ENCODE data around the gene HNRNPA2B1. TPM values are rescaled to one million over a fixed set of nuclear protein-coding genes. Genes with fewer than 3 reads are reported as not detected.

Gene HNRNPA2B1
- total and polyA plus RNA-seq, 2 of the 4 experiments (the other 2 are of a cell fraction) = 49.3 to 515 TPM

GRCh38 chr7:26153823-26154783 is 46.4 kb downstream of the HNRNPA2B1 start:
- H3K4me1 ChIP-seq (ENCODE audit: control insufficient read depth, insufficient read depth, low read length) = peaks cover 30% of the 10 kb centered on the region
- peak overlapping the region; percentile 62 for H3K4ac ChIP-seq (ENCODE audit: low read depth, low read length)
- no peak overlapping the region for H3K27ac ChIP-seq (ENCODE audit: insufficient read depth, low read length)
- WGBS, 2 experiments (ENCODE audit: extremely low coverage in 2 of 2, insufficient read length in 1 of 2) = 30% methylated on average over 2 of the region's 15 CpGs; no CpG with 5 or more reads in 1 of the 2 experiments
- H3K23ac ChIP-seq (ENCODE audit: low read depth, low read length) = peak overlapping the region; percentile 99
- no peaks in the 10 kb centered on the region for H4K20me1 ChIP-seq (ENCODE audit: insufficient read depth, low read length)
- no peak overlapping the region for H3K56ac ChIP-seq (ENCODE audit: extremely low read depth, insufficient read depth, low read length)
- peak overlapping the region; percentile 88 for H3K4me2 ChIP-seq (ENCODE audit: low read depth, low read length)
- H4K5ac ChIP-seq (ENCODE audit: low read depth, low read length) = peak overlapping the region; percentile 53
- H3K79me1 ChIP-seq (ENCODE audit: low read depth in 1 of 2, low read length in 2 of 2) = peaks cover 8 to 61% of the 10 kb centered on the region in 2 experiments
- no peaks in the 10 kb centered on the region for H3K36me3 ChIP-seq (ENCODE audit: control insufficient read depth, insufficient read depth, low read length)
- no peaks in the 10 kb centered on the region for H3K9me3 ChIP-seq (ENCODE audit: control insufficient read depth, insufficient read depth, low read length)
- no peaks in the 10 kb centered on the region for H3K27me3 ChIP-seq (ENCODE audit: control insufficient read depth, insufficient read depth, low read length)
- H3K18ac ChIP-seq (ENCODE audit: low read depth, low read length) = peak overlapping the region; percentile 35; the same call in 1 of the 2 replicates
- peak overlapping the region; percentile 97 for H2BK120ac ChIP-seq (ENCODE audit: low read depth, low read length)
- POLR2A ChIA-PET (ENCODE audit: unreplicated experiment) = no interaction called here
- H2AK9ac ChIP-seq (replicated peaks; ENCODE audit: low read depth, low read length, poor library complexity) = peak overlapping the region; percentile 84
- dilution Hi-C loops (cut with HindIII; ENCODE audit: low sequenced_read_pairs, unreplicated experiment) (no loop called here), intact Hi-C loops (cut with micrococcal nuclease) (no loop called here), in situ Hi-C loops (cut with MboI; ENCODE audit: low sequenced_read_pairs) (no loop called here)
- no peak for TF ChIP-seq RAD21 (IDR thresholded peaks at IDR 0.05; ENCODE audit: low read length)
- TF ChIP-seq MAZ (IDR thresholded peaks at IDR 0.05; ENCODE audit: borderline replicate concordance, low read depth, low read length) = peak; percentile 79
- TF ChIP-seq NFE2L2 (IDR thresholded peaks at IDR 0.05; ENCODE audit: low read depth, low read length) = no peak
- no peak for TF ChIP-seq RCOR1 (IDR thresholded peaks at IDR 0.05; ENCODE audit: insufficient replicate concordance, low read length)
- peak; percentile 19; the same call in 1 of the 2 replicates for TF ChIP-seq MAFK (IDR thresholded peaks at IDR 0.05; ENCODE audit: low read depth, low read length)
- no TSS peak for BruUV-seq (replicated peaks)
- peak overlapping the region; percentile 94; the same call in 1 of the 2 replicates for H3K4me3 ChIP-seq (ENCODE audit: insufficient read depth, low read depth, low read length)
- peak overlapping the region in 1 of 2 experiments; percentile 81; a peak in 3 of 4 replicates for H4K8ac ChIP-seq (ENCODE audit: low read depth in 2 of 2, low read length in 2 of 2)
- H3K9me1 ChIP-seq (ENCODE audit: insufficient read depth, low read length) = peaks cover 48% of the 10 kb centered on the region
- H2BK20ac ChIP-seq (ENCODE audit: low read depth, low read length) = peak overlapping the region; percentile 51
- no peak for ATAC-seq (ENCODE audit: low read depth)
- CTCF ChIA-PET = no interaction called here
- peak; percentile 68 for DNase-seq
- H3K14ac ChIP-seq (replicated peaks; ENCODE audit: low read depth, low read length) = peak overlapping the region; percentile 94
- H2BK15ac ChIP-seq (ENCODE audit: low read depth, low read length) = peak overlapping the region; percentile 74; the same call in 2 of the 3 replicates
- H3K9ac ChIP-seq (ENCODE audit: low read depth, low read length) = peak overlapping the region; percentile 16; the same call in 1 of the 2 replicates
- peak overlapping the region; percentile 96 for H2BK5ac ChIP-seq (ENCODE audit: low read depth, low read length, poor library complexity, severe bottlenecking)
- peak overlapping the region; percentile 78 for H2AK5ac ChIP-seq (ENCODE audit: low read depth, low read length)
- peak overlapping the region; percentile 55; the same call in 1 of the 2 replicates for H4K91ac ChIP-seq (ENCODE audit: insufficient read depth, low read depth, low read length)
- peak overlapping the region; percentile 84 for H2AFZ ChIP-seq (replicated peaks; ENCODE audit: low read length, poor library complexity)

All from IMR-90 (cell line).